ENCODE measurements around the gene HM13. TPM values are rescaled to one million over a fixed set of nuclear protein-coding genes. Genes with fewer than 3 reads are reported as not detected.

HM13 gene
- total RNA-seq, 2 donors from 2014 or later = 120 to 206 TPM

DNA sequence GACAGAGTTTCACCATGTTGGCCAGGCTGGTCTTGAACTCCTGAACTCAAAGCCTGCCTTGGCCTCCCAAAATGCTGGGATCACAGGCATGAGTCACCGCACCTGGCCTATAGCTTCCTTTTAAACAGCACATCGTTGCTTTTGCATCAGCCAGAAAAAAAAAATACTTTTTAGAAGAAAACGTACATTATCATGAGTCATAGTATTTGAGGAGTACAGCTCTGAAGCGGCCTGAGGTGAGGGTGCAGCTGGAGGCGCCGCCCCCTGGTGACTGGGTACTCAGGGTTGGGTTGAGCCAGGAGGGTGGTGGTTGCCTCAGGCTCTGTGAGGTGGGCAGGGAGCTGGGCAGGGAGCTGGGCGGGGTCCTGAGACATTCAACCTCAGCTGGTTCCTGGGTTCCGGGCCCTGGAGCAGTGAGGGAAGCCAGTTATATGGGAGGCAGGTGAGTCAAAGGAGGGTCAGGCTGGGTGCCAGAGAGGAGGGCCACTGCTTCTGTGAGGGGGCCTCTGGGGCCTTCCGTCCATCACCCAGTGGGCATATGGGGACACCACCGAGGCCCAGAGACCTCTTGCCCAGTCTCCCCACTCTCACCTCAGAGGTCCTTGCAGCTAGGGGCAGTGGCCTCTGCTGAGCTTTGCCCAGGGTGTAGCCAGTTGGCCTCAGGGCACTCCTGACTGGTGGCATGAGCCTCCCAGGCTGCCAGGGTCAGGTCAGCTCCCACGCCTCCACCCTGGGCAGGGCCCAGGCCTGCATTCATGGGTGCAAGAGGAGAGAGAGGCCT lies 79.2 kb downstream of the HM13 start:
- H3K27me3 Mint-ChIP-seq (ENCODE audit: insufficient read depth) = peaks cover 3% of the 10 kb centered on the region
- no peaks in the 10 kb centered on the region for H3K36me3 Mint-ChIP-seq (ENCODE audit: low read depth)
- H3K4me3 ChIP-seq (ENCODE audit: low read length) = no peak overlapping the region
- WGBS, 2 experiments (ENCODE audit: insufficient coverage in 1 of 2, insufficient read length in 1 of 2) = 94 to 95% methylated on average over 10 to 11 of the region's 11 CpGs
- H3K36me3 ChIP-seq (ENCODE audit: control insufficient read depth, insufficient read depth, low read length) = no peaks in the 10 kb centered on the region
- no peaks in the 10 kb centered on the region for H3K27me3 ChIP-seq (ENCODE audit: control insufficient read depth, insufficient read depth, low read length, poor library complexity, severe bottlenecking)
- no peak overlapping the region for H3K9ac ChIP-seq (ENCODE audit: extremely low read depth, low read length, poor library complexity, severe bottlenecking)
- H3K4me3 Mint-ChIP-seq = no peak overlapping the region
- H3K27ac Mint-ChIP-seq = peak overlapping the region; percentile 87
- H3K9me3 ChIP-seq (ENCODE audit: control insufficient read depth, low read length) = no peaks in the 10 kb centered on the region
- TF ChIP-seq, protein P1, sequence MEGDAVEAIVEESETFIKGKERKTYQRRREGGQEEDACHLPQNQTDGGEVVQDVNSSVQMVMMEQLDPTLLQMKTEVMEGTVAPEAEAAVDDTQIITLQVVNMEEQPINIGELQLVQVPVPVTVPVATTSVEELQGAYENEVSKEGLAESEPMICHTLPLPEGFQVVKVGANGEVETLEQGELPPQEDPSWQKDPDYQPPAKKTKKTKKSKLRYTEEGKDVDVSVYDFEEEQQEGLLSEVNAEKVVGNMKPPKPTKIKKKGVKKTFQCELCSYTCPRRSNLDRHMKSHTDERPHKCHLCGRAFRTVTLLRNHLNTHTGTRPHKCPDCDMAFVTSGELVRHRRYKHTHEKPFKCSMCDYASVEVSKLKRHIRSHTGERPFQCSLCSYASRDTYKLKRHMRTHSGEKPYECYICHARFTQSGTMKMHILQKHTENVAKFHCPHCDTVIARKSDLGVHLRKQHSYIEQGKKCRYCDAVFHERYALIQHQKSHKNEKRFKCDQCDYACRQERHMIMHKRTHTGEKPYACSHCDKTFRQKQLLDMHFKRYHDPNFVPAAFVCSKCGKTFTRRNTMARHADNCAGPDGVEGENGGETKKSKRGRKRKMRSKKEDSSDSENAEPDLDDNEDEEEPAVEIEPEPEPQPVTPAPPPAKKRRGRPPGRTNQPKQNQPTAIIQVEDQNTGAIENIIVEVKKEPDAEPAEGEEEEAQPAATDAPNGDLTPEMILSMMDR (conservative IDR thresholded peaks at IDR 0.05) = no peak
- DNase-seq = peak; percentile 65
- H3K4me1 ChIP-seq (ENCODE audit: control insufficient read depth, insufficient read depth, low read length) = peaks cover 6% of the 10 kb centered on the region
- peaks cover 36% of the 10 kb centered on the region for H3K4me1 Mint-ChIP-seq
- no peak overlapping the region for H3K27ac ChIP-seq (ENCODE audit: low read depth, low read length)
- no peaks in the 10 kb centered on the region for H3K9me3 Mint-ChIP-seq

DNA sequence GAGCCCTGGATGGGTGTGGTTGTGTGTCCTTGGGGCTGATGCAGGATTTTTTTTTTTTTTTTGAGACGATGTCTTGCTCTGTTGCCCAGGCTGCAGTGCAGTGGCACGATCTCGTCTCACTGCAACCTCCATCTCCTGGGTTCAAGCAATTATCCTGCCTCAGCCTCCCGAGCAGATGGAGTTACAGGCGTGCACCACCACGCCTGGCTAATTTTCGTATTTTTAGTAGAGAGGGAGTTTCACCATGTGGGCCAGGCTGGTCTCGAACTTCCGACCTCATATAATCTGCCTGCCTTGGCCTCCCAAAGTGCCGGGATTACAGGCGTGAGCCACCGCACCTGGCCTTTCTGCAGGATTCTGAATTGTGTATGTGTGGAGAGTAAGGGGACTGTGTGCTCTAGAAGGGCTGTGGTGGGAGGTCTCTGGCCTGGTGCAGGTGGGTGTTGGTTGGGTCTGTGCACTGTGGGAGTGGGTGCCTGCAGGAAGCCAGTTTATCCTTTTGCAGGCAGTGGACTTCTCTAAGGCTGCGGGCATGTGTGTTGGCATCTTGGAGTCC lies 79.8 kb downstream of the HM13 start:
- no peak for DNase-seq
- no peaks in the 10 kb centered on the region for H3K36me3 ChIP-seq (ENCODE audit: control insufficient read depth, insufficient read depth, low read length)
- H3K27me3 ChIP-seq (ENCODE audit: control insufficient read depth, insufficient read depth, low read length, poor library complexity, severe bottlenecking) = no peaks in the 10 kb centered on the region
- no peaks in the 10 kb centered on the region for H3K9me3 ChIP-seq (ENCODE audit: control insufficient read depth, low read length)
- TF ChIP-seq, protein P1 (conservative IDR thresholded peaks at IDR 0.05) = no peak
- Mint-ChIP-seq H3K36me3 (ENCODE audit: low read depth) (no peaks in the 10 kb centered on the region), H3K27me3 (ENCODE audit: insufficient read depth) (no peaks in the 10 kb centered on the region), H3K27ac (peak overlapping the region; percentile 87), H3K4me3 (no peak overlapping the region), H3K9me3 (no peaks in the 10 kb centered on the region), H3K4me1 (peaks cover 31% of the 10 kb centered on the region)
- H3K9ac ChIP-seq (ENCODE audit: extremely low read depth, low read length, poor library complexity, severe bottlenecking) = no peak overlapping the region
- WGBS, 2 experiments (ENCODE audit: insufficient coverage in 1 of 2, insufficient read length in 1 of 2) = 95 to 100% methylated on average over 1 to 13 of the region's 13 CpGs
- H3K27ac ChIP-seq (ENCODE audit: low read depth, low read length) = no peak overlapping the region
- peaks cover 6% of the 10 kb centered on the region for H3K4me1 ChIP-seq (ENCODE audit: control insufficient read depth, insufficient read depth, low read length)
- H3K4me3 ChIP-seq (ENCODE audit: low read length) = no peak overlapping the region

DNA sequence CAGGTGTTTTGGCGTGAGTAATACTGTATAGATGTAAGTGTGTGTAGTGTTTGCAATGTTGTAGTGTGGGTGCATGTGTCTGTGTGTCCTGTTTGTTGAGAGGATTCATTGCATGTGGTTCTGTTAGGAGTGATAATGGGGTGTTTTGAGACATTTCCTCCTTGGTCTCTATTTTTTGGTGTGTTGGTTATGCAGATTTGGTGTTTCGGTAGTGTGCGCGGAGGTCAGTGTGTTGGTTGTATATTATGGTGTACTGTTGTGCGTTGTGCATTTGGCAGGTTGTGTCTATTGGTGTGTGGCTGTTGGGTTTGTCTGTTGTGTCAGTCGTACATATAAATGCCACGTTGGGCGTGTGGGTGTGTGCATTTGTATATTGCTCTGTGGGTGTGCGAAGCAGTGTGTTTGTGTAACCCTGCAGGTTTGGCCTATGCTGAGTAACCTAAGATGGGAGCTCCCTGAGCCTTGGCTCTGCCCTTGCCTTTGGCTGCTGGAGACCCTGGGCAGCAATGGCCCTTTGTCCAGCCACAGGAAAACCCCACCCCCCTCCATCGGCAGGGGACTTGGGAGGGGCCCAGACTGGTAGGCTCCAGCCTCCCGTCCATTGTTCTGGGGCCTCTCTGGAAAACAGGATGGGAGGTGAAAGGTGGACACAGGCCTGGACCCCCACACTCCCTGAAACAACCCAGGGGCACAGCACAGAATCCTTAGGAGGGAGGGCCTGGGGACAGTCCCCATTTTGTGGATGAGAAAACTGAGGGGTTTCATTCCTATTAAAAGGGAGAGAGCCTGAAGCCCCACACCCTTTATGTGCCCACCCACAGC lies 80.5 kb downstream of the HM13 start:
- TF ChIP-seq, protein P1 (conservative IDR thresholded peaks at IDR 0.05) = no peak
- peak; percentile 89 for DNase-seq
- no peaks in the 10 kb centered on the region for H3K9me3 Mint-ChIP-seq
- H3K4me3 Mint-ChIP-seq = no peak overlapping the region
- H3K4me1 Mint-ChIP-seq = peaks cover 31% of the 10 kb centered on the region
- Histone ChIP-seq H3K4me3 (ENCODE audit: low read length) (no peak overlapping the region), H3K36me3 (ENCODE audit: control insufficient read depth, insufficient read depth, low read length) (no peaks in the 10 kb centered on the region), H3K4me1 (ENCODE audit: control insufficient read depth, insufficient read depth, low read length) (peaks cover 6% of the 10 kb centered on the region), H3K9ac (ENCODE audit: extremely low read depth, low read length, poor library complexity, severe bottlenecking) (no peak overlapping the region), H3K27ac (ENCODE audit: low read depth, low read length) (peak overlapping the region; percentile 78), H3K9me3 (ENCODE audit: control insufficient read depth, low read length) (no peaks in the 10 kb centered on the region), H3K27me3 (ENCODE audit: control insufficient read depth, insufficient read depth, low read length, poor library complexity, severe bottlenecking) (no peaks in the 10 kb centered on the region)
- H3K27ac Mint-ChIP-seq = peak overlapping the region; percentile 87
- 78 to 100% methylated on average over 1 to 11 of the region's 11 CpGs for WGBS, 2 experiments (ENCODE audit: insufficient coverage in 1 of 2, insufficient read length in 1 of 2)
- no peaks in the 10 kb centered on the region for H3K36me3 Mint-ChIP-seq (ENCODE audit: low read depth)
- no peaks in the 10 kb centered on the region for H3K27me3 Mint-ChIP-seq (ENCODE audit: insufficient read depth)

All from endodermal cell (in vitro differentiated cells).